ENCODE results near the gene EARS2.

- no peak for TF ChIP-seq THRAP3 (IDR thresholded peaks at IDR 0.05; ENCODE audit: borderline replicate concordance)
- TF ChIP-seq TAF1 (IDR thresholded peaks at IDR 0.05; ENCODE audit: control insufficient read depth, extremely low read depth, insufficient read depth, low read length, severe bottlenecking): no peak
- TF ChIP-seq ZNF274 (IDR thresholded peaks at IDR 0.05; ENCODE audit: borderline replicate concordance, low read depth, low read length): no peak
- TF ChIP-seq JUND (IDR thresholded peaks at IDR 0.05; ENCODE audit: borderline replicate concordance, low read depth, low read length): no peak
- no peak for TF ChIP-seq JUND (tag; IDR thresholded peaks at IDR 0.05; ENCODE audit: borderline replicate concordance, low read depth, low read length)
- no peak for TF ChIP-seq ZNF639 (CRISPR knock-in tag; conservative IDR thresholded peaks at IDR 0.05 in 1 of 2, IDR thresholded peaks at IDR 0.05 in 1 of 2)
- no peak for TF ChIP-seq NFYB (IDR thresholded peaks at IDR 0.05; ENCODE audit: extremely low read depth, insufficient read length)
- no peak for TF ChIP-seq MEIS2 (IDR thresholded peaks at IDR 0.05; ENCODE audit: partially characterized antibody)
- no peak for TF ChIP-seq ZNF354B (CRISPR knock-in tag; IDR thresholded peaks at IDR 0.05)
These were observed 78.6 kb downstream of the EARS2 start for GRCh38 chr16:23478566-23478965.
